GM23338 (cell line): ENCODE data around the gene AHNAK. TPM values are rescaled to one million over a fixed set of nuclear protein-coding genes. Genes with fewer than 3 reads are reported as not detected.

ENCODE experiments used
- ATAC-seq: fragments of 200-7000 bp; cut with Tn5 transposase; 3 replicates; pipeline ENCODE4 v1.9.1; 2020
- DNase-seq: peaks from one replicate; pipeline ENCODE4 v3.0.0-alpha.2; 2015; ENCODE audit warnings: low spot score
- H2AFZ ChIP-seq: fragments of 200-600 bp; sonication (generic); 2 replicates; pipeline ENCODE4 v1.8.0; 2016; ENCODE audit warnings: antibody characterized with exemption, mild to moderate bottlenecking, moderate library complexity
- H3F3A ChIP-seq: fragments of 200-600 bp; sonication (generic); replicated peaks from 2 replicates; pipeline ENCODE4 v1.8.0; 2017; ENCODE audit warnings: antibody characterized with exemption, mixed run types, low read depth
- H3K27ac ChIP-seq: fragments of 200-600 bp; sonication (generic); 2 replicates; pipeline ENCODE4 v1.6.1; 2016; ENCODE audit warnings: low read depth
- H3K27me3 ChIP-seq: fragments of 200-600 bp; sonication (generic); 2 replicates; pipeline ENCODE4 v1.8.0; 2016; ENCODE audit warnings: mild to moderate bottlenecking, mixed run types, moderate library complexity; ENCODE audit not compliant: insufficient read depth
- H3K36me3 ChIP-seq: fragments of 200-600 bp; sonication (generic); 2 replicates; pipeline ENCODE4 v1.8.0; 2016; ENCODE audit warnings: mild to moderate bottlenecking; ENCODE audit not compliant: insufficient read depth
- H3K4me1 ChIP-seq: fragments of 200-600 bp; sonication (generic); 2 replicates; pipeline ENCODE4 v1.8.0; 2016; ENCODE audit warnings: mild to moderate bottlenecking, moderate library complexity; ENCODE audit not compliant: insufficient read depth
- H3K4me2 ChIP-seq: fragments of 200-600 bp; sonication (generic); 2 replicates; pipeline ENCODE4 v1.7.1; 2017; ENCODE audit warnings: mixed run types
- H3K4me3 ChIP-seq: fragments of 200-600 bp; sonication (generic); 2 replicates; pipeline ENCODE4 v1.6.1; 2016; ENCODE audit warnings: mixed run types
- H3K79me2 ChIP-seq: fragments of 200-600 bp; sonication (generic); replicated peaks from 2 replicates; pipeline ENCODE4 v1.8.0; 2017; ENCODE audit warnings: mild to moderate bottlenecking; ENCODE audit not compliant: insufficient read depth
- H3K9me2 ChIP-seq: fragments of 200-600 bp; sonication (generic); 2 replicates; pipeline ENCODE4 v1.8.0; 2017; ENCODE audit not compliant: insufficient read depth
- H4K20me1 ChIP-seq: fragments of 200-600 bp; sonication (generic); replicated peaks from 2 replicates; pipeline ENCODE4 v1.8.0; 2017; ENCODE audit warnings: mild to moderate bottlenecking; ENCODE audit not compliant: insufficient read depth
- H3K27ac Mint-ChIP-seq: 2 replicates; pipeline ENCODE4 v1.8.0; 2020; ENCODE audit warnings: inconsistent platforms, mild to moderate bottlenecking, moderate library complexity, mixed read lengths
- H3K27me3 Mint-ChIP-seq: 3 replicates; pipeline ENCODE4 v1.8.0; 2022; ENCODE audit warnings: low read depth, mild to moderate bottlenecking, moderate library complexity, mixed read lengths, inconsistent platforms; ENCODE audit not compliant: insufficient read depth, poor library complexity
- H3K36me3 Mint-ChIP-seq: 3 replicates; pipeline ENCODE4 v1.8.0; 2021; ENCODE audit warnings: low read depth, mild to moderate bottlenecking, inconsistent platforms, moderate library complexity, mixed read lengths
- H3K4me1 Mint-ChIP-seq: 3 replicates; pipeline ENCODE4 v1.8.0; 2020; ENCODE audit warnings: mild to moderate bottlenecking, inconsistent platforms, mixed read lengths
- H3K4me3 Mint-ChIP-seq: 3 replicates; pipeline ENCODE4 v1.8.0; 2021; ENCODE audit warnings: moderate library complexity, mild to moderate bottlenecking, inconsistent platforms, mixed read lengths
- H3K9me3 Mint-ChIP-seq: 3 replicates; pipeline ENCODE4 v1.8.0; 2020; ENCODE audit warnings: moderate library complexity, mild to moderate bottlenecking, inconsistent platforms, mixed read lengths
- CREB1 ChIP-seq: fragments of 250-450 bp; sonication (Bioruptor Pico); IDR thresholded peaks from 2 replicates; pipeline ENCODE4 v1.5.0; 2020; ENCODE audit warnings: low read depth, mild to moderate bottlenecking, moderate library complexity
- CTCF ChIP-seq, 2 experiments: fragments of 200-600 bp in 1 of 2; sonication (generic) in 1 of 2; conservative IDR thresholded peaks; 2 replicates each; pipeline versions ENCODE4 v1.5.1 to v1.6.1; 2016 to 2017; ENCODE audit warnings: antibody characterized with exemption in 2 of 2, low read depth in 2 of 2, mild to moderate bottlenecking in 2 of 2, moderate library complexity in 1 of 2
- ETS1 ChIP-seq: IDR thresholded peaks from 2 replicates; pipeline ENCODE4 v1.6.1; 2016; ENCODE audit warnings: antibody characterized with exemption
- EZH2 ChIP-seq: fragments of 200-600 bp; sonication (generic); IDR thresholded peaks from one replicate; pipeline ENCODE4 v1.8.0; 2017; ENCODE audit warnings: antibody characterized with exemption, mild to moderate bottlenecking, low read depth; ENCODE audit not compliant: unreplicated experiment
- EZH2phosphoT487 ChIP-seq: fragments of 200-600 bp; sonication (generic); IDR thresholded peaks from one replicate; pipeline ENCODE4 v1.8.1; 2018; ENCODE audit warnings: antibody characterized with exemption; ENCODE audit not compliant: unreplicated experiment
- JUNB ChIP-seq: IDR thresholded peaks from one replicate; pipeline ENCODE4 v1.6.1; 2016; ENCODE audit warnings: antibody characterized with exemption; ENCODE audit not compliant: unreplicated experiment
- NANOG ChIP-seq: IDR thresholded peaks from 2 replicates; pipeline ENCODE4 v1.6.1; 2016; ENCODE audit warnings: antibody characterized with exemption, borderline replicate concordance
- POLR2AphosphoS5 ChIP-seq: IDR thresholded peaks from 2 replicates; pipeline ENCODE4 v1.6.1; 2016; ENCODE audit warnings: antibody characterized with exemption, low read depth
- REST ChIP-seq: IDR thresholded peaks from one replicate; pipeline ENCODE4 v1.6.1; 2018; ENCODE audit warnings: antibody characterized with exemption; ENCODE audit not compliant: unreplicated experiment
- STAT1 ChIP-seq: IDR thresholded peaks from one replicate; pipeline ENCODE4 v1.6.1; 2016; ENCODE audit warnings: antibody characterized with exemption; ENCODE audit not compliant: unreplicated experiment
- ZNF114 ChIP-seq: fragments of 250-450 bp; sonication (Bioruptor Pico); IDR thresholded peaks from 2 replicates; pipeline ENCODE4 v1.5.0; 2020; ENCODE audit warnings: mild to moderate bottlenecking, moderate library complexity
- ZNF331 ChIP-seq: fragments of 250-450 bp; sonication (Bioruptor Pico); IDR thresholded peaks from 2 replicates; pipeline ENCODE4 v1.5.0; 2020; ENCODE audit warnings: low read depth, mild to moderate bottlenecking, moderate library complexity
- ZNF462 ChIP-seq: fragments of 250-450 bp; sonication (Bioruptor Pico); IDR thresholded peaks from 2 replicates; pipeline ENCODE4 v1.5.0; 2020; ENCODE audit warnings: mild to moderate bottlenecking, moderate library complexity
- polyA plus RNA-seq: library from polyadenylated mRNA; unstranded; fragments of >200 nt; fragmentation: Nextera tagmentation; extraction: Ambion mirVana; gene quantifications from 2 replicates; pipeline ENCODE4 v1.2.1, GENCODE V29; 2016
- total RNA-seq: library from RNA; depleted of rRNA; stranded (reverse); fragments of >200 nt; shearing (Covaris generic); gene quantifications from 2 replicates; pipeline ENCODE4 v1.2.3, GENCODE V29; 2014

Gene AHNAK
- total and polyA plus RNA-seq, 2 experiments from 2014 or later = 0.91 to 2.1 TPM

GRCh38 chr11:62387381-62387780 lies 159.2 kb downstream of the AHNAK start:
- no peaks in the 10 kb centered on the region; the same call in 1 of the 2 replicates for H4K20me1 ChIP-seq
- H2AFZ ChIP-seq = no peak overlapping the region
- H3K36me3 Mint-ChIP-seq = no peaks in the 10 kb centered on the region
- TF ChIP-seq REST (no peak), STAT1 (no peak), CREB1 (CRISPR knock-in tag) (no peak), POLR2AphosphoS5 (no peak), CTCF (conservative IDR thresholded peaks at IDR 0.05; ENCODE audit: low read depth in 2 of 2) (no peak), ZNF331 (CRISPR knock-in tag) (no peak), EZH2phosphoT487 (no peak), JUNB (no peak), ZNF462 (CRISPR knock-in tag) (no peak), ZNF114 (CRISPR knock-in tag) (no peak), NANOG (no peak), EZH2 (no peak), ETS1 (no peak)
- DNase-seq (no peak), ATAC-seq (no peak)
- H3K36me3 ChIP-seq = no peaks in the 10 kb centered on the region
- no peak overlapping the region for H3K4me3 ChIP-seq
- H3K9me3 Mint-ChIP-seq = no peaks in the 10 kb centered on the region
- peaks cover 1% of the 10 kb centered on the region for H3K27me3 Mint-ChIP-seq
- no peaks in the 10 kb centered on the region for H3K9me2 ChIP-seq
- no peaks in the 10 kb centered on the region for H3K27me3 ChIP-seq
- H3K4me1 ChIP-seq = no peaks in the 10 kb centered on the region
- H3K4me1 Mint-ChIP-seq = no peaks in the 10 kb centered on the region
- H3K4me2 ChIP-seq = no peak overlapping the region
- H3K79me2 ChIP-seq = no peaks in the 10 kb centered on the region
- H3K27ac Mint-ChIP-seq = no peak overlapping the region
- no peak overlapping the region for H3K4me3 Mint-ChIP-seq
- no peaks in the 10 kb centered on the region for H3F3A ChIP-seq
- no peak overlapping the region for H3K27ac ChIP-seq
